Fibroblast of lung (primary cell): ENCODE data around the gene DNAJC27.

Experiments used
- EZH2 ChIP-seq: IDR thresholded peaks from 2 replicates; pipeline ENCODE4 v1.5.1; 2012; ENCODE audit warnings: low read length, control low read depth, mild to moderate bottlenecking; ENCODE audit errors: missing control alignments
- TF ChIP-seq, protein P1 (sequence below), 2 donors: IDR thresholded peaks in 1 of 2; conservative IDR thresholded peaks in 1 of 2; 1 replicate in 1 of 2; 2 replicates in 1 of 2; pipeline ENCODE4 v1.5.1; 2011 to 2012; ENCODE audit warnings: low read length in 2 of 2, control low read depth in 1 of 2, inconsistent platforms in 1 of 2, low read depth in 1 of 2, mild to moderate bottlenecking in 1 of 2

- TF ChIP-seq, protein P1, sequence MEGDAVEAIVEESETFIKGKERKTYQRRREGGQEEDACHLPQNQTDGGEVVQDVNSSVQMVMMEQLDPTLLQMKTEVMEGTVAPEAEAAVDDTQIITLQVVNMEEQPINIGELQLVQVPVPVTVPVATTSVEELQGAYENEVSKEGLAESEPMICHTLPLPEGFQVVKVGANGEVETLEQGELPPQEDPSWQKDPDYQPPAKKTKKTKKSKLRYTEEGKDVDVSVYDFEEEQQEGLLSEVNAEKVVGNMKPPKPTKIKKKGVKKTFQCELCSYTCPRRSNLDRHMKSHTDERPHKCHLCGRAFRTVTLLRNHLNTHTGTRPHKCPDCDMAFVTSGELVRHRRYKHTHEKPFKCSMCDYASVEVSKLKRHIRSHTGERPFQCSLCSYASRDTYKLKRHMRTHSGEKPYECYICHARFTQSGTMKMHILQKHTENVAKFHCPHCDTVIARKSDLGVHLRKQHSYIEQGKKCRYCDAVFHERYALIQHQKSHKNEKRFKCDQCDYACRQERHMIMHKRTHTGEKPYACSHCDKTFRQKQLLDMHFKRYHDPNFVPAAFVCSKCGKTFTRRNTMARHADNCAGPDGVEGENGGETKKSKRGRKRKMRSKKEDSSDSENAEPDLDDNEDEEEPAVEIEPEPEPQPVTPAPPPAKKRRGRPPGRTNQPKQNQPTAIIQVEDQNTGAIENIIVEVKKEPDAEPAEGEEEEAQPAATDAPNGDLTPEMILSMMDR (conservative IDR thresholded peaks at IDR 0.05 in 1 of 2, IDR thresholded peaks at IDR 0.05 in 1 of 2; ENCODE audit: low read depth in 1 of 2, low read length in 2 of 2): no peak
- TF ChIP-seq EZH2: no peak
Observed at GRCh38 chr2:24909555-24910177, 62.1 kb downstream of the DNAJC27 start.
